GM12878 (cell line): ENCODE data around the gene COA1. TPM values are rescaled to one million over a fixed set of nuclear protein-coding genes. Genes with fewer than 3 reads are reported as not detected.

Experiments used
- ATAC-seq: fragments of 200-7000 bp; cut with Tn5 transposase; 3 replicates; pipeline ENCODE4 v1.9.1; 2020; ENCODE audit warnings: mild to moderate bottlenecking, moderate library complexity
- BruUV-seq: library from RNA; stranded (reverse); fragments of 400-500 nt; replicated peaks from 2 replicates; lab custom pipeline; 2021; lab: Mats Ljungman, UMichigan
- CTCF ChIA-PET: fragments of 300-600 bp; sonication (Branson Sonifier 250); formaldehyde crosslinking; extraction: SDS; loops from one replicate; lab custom pipeline; 2021; ENCODE audit warnings: inconsistent platforms; lab: Yijun Ruan, JAX
- POLR2A ChIA-PET: fragments of 350-600 bp; formaldehyde crosslinking; extraction: SDS; loops from one replicate; lab custom pipeline; 2021; ENCODE audit warnings: inconsistent platforms; lab: Charles Lee
- RAD21 ChIA-PET: fragments of 300-600 bp; sonication (Branson Sonifier 250); formaldehyde crosslinking; loops from one replicate; lab custom pipeline; 2023; ENCODE audit warnings: antibody characterized with exemption; ENCODE audit not compliant: unreplicated experiment; lab: Charles Lee
- SMC1A ChIA-PET: fragments of 300-600 bp; sonication (Branson Sonifier 250); formaldehyde crosslinking; loops from one replicate; lab custom pipeline; 2023; ENCODE audit not compliant: unreplicated experiment, uncharacterized antibody; lab: Charles Lee
- DNase-seq: peaks from one replicate; pipeline ENCODE4 v3.0.0-alpha.2; 2011; ENCODE audit warnings: low read depth, low spot score
- FAIRE-seq: peaks from 3 replicates; lab custom pipeline; 2011; peaks lifted over from hg19 to GRCh38; lab: Jason Lieb, UNC
- H2AFZ ChIP-seq: 2 replicates; pipeline ENCODE4 v1.6.0; 2011; ENCODE audit warnings: low read depth, low read length, control low read depth; ENCODE audit not compliant: control insufficient read depth
- H3K27ac ChIP-seq: 2 replicates; pipeline ENCODE4 v1.5.1; 2011; ENCODE audit warnings: control low read depth; ENCODE audit not compliant: control insufficient read depth, insufficient read depth
- H3K27me3 ChIP-seq, 2 experiments: replicated peaks in 1 of 2; 2 replicates each; pipeline versions ENCODE4 v1.6.0 to v1.6.1; 2011; ENCODE audit warnings: low read length in 1 of 2; ENCODE audit not compliant: control insufficient read depth in 2 of 2, insufficient read depth in 2 of 2
- H3K36me3 ChIP-seq, 2 experiments: 2 replicates each; pipeline ENCODE4 v1.5.1; 2011; ENCODE audit warnings: low read length in 1 of 2; ENCODE audit not compliant: control insufficient read depth in 2 of 2, insufficient read depth in 2 of 2
- H3K4me1 ChIP-seq: 2 replicates; pipeline ENCODE4 v1.6.1; 2011; ENCODE audit warnings: mild to moderate bottlenecking, low read length, moderate library complexity, mixed read lengths; ENCODE audit not compliant: control insufficient read depth, insufficient read depth
- H3K4me2 ChIP-seq: 2 replicates; pipeline ENCODE4 v1.6.0; 2011; ENCODE audit warnings: control low read depth; ENCODE audit not compliant: control insufficient read depth, insufficient read depth
- H3K4me3 ChIP-seq: fragments of 200-600 bp; sonication (generic); 2 replicates; pipeline ENCODE4 v1.5.1; 2016
- H3K79me2 ChIP-seq: 2 replicates; pipeline ENCODE4 v1.6.0; 2011; ENCODE audit warnings: low read length; ENCODE audit not compliant: control insufficient read depth, insufficient read depth
- H3K9ac ChIP-seq: 2 replicates; pipeline ENCODE4 v1.8.0; 2011; ENCODE audit warnings: low read length, control low read depth, mixed read lengths; ENCODE audit not compliant: control insufficient read depth, insufficient read depth
- H3K9me3 ChIP-seq: replicated peaks from 3 replicates; pipeline ENCODE4 v1.5.1; 2011; ENCODE audit warnings: mild to moderate bottlenecking, low read length; ENCODE audit not compliant: control insufficient read depth, insufficient read depth
- H4K20me1 ChIP-seq: 2 replicates; pipeline ENCODE4 v1.6.0; 2011; ENCODE audit not compliant: control insufficient read depth, insufficient read depth
- BMI1 ChIP-seq: fragments of 450-650 bp; IDR thresholded peaks from 2 replicates; pipeline ENCODE4 v1.6.1; 2016; ENCODE audit warnings: mild to moderate bottlenecking, moderate library complexity, borderline replicate concordance
- ETV6 ChIP-seq, 2 experiments: fragments of 450-650 bp in 1 of 2; IDR thresholded peaks in 1 of 2; conservative IDR thresholded peaks in 1 of 2; 2 replicates each; pipeline ENCODE4 v1.6.1; 2014; ENCODE audit warnings: antibody characterized with exemption in 1 of 2, borderline replicate concordance in 1 of 2, low read depth in 1 of 2, mild to moderate bottlenecking in 1 of 2, moderate library complexity in 1 of 2
- HCFC1 ChIP-seq: fragments of 150-350 bp; IDR thresholded peaks from 2 replicates; pipeline ENCODE4 v1.6.1; 2014; ENCODE audit warnings: low read length
- KLF5 ChIP-seq: fragments of 450-650 bp; IDR thresholded peaks from 2 replicates; pipeline ENCODE4 v1.6.1; 2014; ENCODE audit warnings: mild to moderate bottlenecking; ENCODE audit not compliant: partially characterized antibody
- MYC ChIP-seq: IDR thresholded peaks from 2 replicates; pipeline ENCODE4 v1.6.1; 2011; ENCODE audit warnings: mild to moderate bottlenecking, low read length, moderate library complexity, inconsistent platforms; ENCODE audit not compliant: insufficient read depth, insufficient replicate concordance, insufficient read length, severe bottlenecking
- NFIC ChIP-seq: IDR thresholded peaks from 2 replicates; pipeline ENCODE4 v1.6.1; 2012; ENCODE audit warnings: low read depth, mild to moderate bottlenecking, inconsistent platforms, low read length, moderate library complexity
- NR2C1 ChIP-seq: fragments of 450-650 bp; IDR thresholded peaks from 2 replicates; pipeline ENCODE4 v1.6.1; 2017; ENCODE audit warnings: antibody characterized with exemption, mild to moderate bottlenecking, moderate library complexity
- PML ChIP-seq: IDR thresholded peaks from 2 replicates; pipeline ENCODE4 v1.6.1; 2012; ENCODE audit warnings: low read length, inconsistent platforms
- POLR2AphosphoS5 ChIP-seq: IDR thresholded peaks from 2 replicates; pipeline ENCODE4 v1.6.1; 2011; ENCODE audit warnings: mild to moderate bottlenecking, low read length, inconsistent platforms
- SREBF1 ChIP-seq: IDR thresholded peaks from 2 replicates; pipeline ENCODE4 v1.6.1; 2012; ENCODE audit warnings: mild to moderate bottlenecking, low read length
- SRF ChIP-seq, 2 experiments: IDR thresholded peaks; 2 replicates each; pipeline ENCODE4 v1.6.1; 2011; ENCODE audit warnings: low read depth in 2 of 2, low read length in 2 of 2, mild to moderate bottlenecking in 1 of 2, moderate library complexity in 1 of 2
- ZNF622 ChIP-seq: fragments of 450-650 bp; IDR thresholded peaks from 2 replicates; pipeline ENCODE4 v1.6.1; 2017; ENCODE audit warnings: mild to moderate bottlenecking, inconsistent platforms
- in situ Hi-C: fragments of 300-500 bp; cut with MboI; formaldehyde crosslinking; loops from 9 replicates; pipeline ENCODE4 v1.14.3; 2018; ENCODE audit warnings: mixed read lengths
- intact Hi-C: fragments of 100-400 bp; cut with micrococcal nuclease; formaldehyde crosslinking; loops from one replicate; pipeline ENCODE4 v1.14.2; 2022; ENCODE audit not compliant: unreplicated experiment
- polyA plus RNA-seq, 11 experiments: library from polyadenylated mRNA; depleted of rRNA in 4 of 11; unstranded in 6 of 11; stranded (reverse) in 5 of 11; fragments of >200 nt; fragmentation: Nextera tagmentation in 4 of 11; fragmentation: Illumina TruSeq in 1 of 11; extraction: Ambion mirVana in 4 of 11; extraction: Trizol in 1 of 11; gene quantifications; 1 replicate in 1 of 11; 2 replicates in 10 of 11; pipeline versions ENCODE4 v1.2.1 to v1.2.3, GENCODE V29; 2011 to 2016; ENCODE audit warnings: inconsistent platforms in 2 of 11, missing spikeins in 2 of 11, low read depth in 1 of 11
- total RNA-seq, 4 experiments: library from RNA; depleted of rRNA in 3 of 4; stranded (reverse); fragments of >200 nt in 3 of 4; fragmentation: Illumina TruSeq in 1 of 4; extraction: Trizol in 1 of 4; gene quantifications; 2 replicates each; pipeline versions ENCODE4 v1.2.1 to v1.2.3, GENCODE V29; 2013 to 2021
- TF ChIP-seq, protein P1 (sequence below): fragments of 450-650 bp; IDR thresholded peaks from 2 replicates; pipeline ENCODE4 v1.6.1; 2017; ENCODE audit warnings: mild to moderate bottlenecking
- TF ChIP-seq, protein P2 (sequence below): IDR thresholded peaks from 2 replicates; pipeline ENCODE4 v1.6.1; 2011; ENCODE audit warnings: low read depth, low read length, improper control_type of control experiment, borderline replicate concordance
- TF ChIP-seq, protein P3 (sequence below): IDR thresholded peaks from 2 replicates; pipeline ENCODE4 v1.6.1; 2011; ENCODE audit warnings: low read depth, mild to moderate bottlenecking, low read length, moderate library complexity, borderline replicate concordance; ENCODE audit errors: extremely low read depth
- TF ChIP-seq, protein P4 (sequence below), 3 experiments: IDR thresholded peaks in 2 of 3; conservative IDR thresholded peaks in 1 of 3; 2 replicates each; pipeline ENCODE4 v1.5.1; 2011; ENCODE audit warnings: low read depth in 3 of 3, low read length in 3 of 3, mild to moderate bottlenecking in 3 of 3, control low read depth in 2 of 3, moderate library complexity in 2 of 3, inconsistent platforms in 1 of 3, mixed read lengths in 1 of 3; ENCODE audit not compliant: control insufficient read depth in 2 of 3, insufficient read depth in 1 of 3; ENCODE audit errors: extremely low read depth in 1 of 3

Gene COA1
- total and polyA plus RNA-seq, 10 of the 15 experiments (the other 5 are each of a cell fraction or from before 2014, with no cell fraction given): 83.1 to 258 (median 111) TPM

DNA sequence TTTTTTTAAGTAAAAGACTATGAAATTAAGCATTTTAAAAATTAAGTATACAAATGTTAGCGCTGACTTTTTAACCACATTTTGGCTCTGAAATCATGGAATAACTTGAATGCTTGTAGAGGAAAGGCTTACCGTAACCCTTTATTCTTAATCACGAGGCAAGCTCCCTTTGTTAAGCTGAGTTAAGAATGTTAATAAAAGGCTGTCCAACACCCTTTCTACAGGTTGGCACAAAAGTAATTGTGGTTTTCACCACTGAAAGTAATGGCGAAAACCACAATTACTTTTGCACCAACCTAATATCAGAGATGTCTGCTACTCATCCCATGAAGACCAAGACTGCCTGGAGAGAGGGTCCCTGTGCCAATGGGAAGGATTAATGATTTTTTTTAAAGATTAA, 75.9 kb downstream of the COA1 start (continued):
- TF ChIP-seq NR2C1 (no peak), NFIC (no peak), PML (no peak)
- TF ChIP-seq, protein P1, sequence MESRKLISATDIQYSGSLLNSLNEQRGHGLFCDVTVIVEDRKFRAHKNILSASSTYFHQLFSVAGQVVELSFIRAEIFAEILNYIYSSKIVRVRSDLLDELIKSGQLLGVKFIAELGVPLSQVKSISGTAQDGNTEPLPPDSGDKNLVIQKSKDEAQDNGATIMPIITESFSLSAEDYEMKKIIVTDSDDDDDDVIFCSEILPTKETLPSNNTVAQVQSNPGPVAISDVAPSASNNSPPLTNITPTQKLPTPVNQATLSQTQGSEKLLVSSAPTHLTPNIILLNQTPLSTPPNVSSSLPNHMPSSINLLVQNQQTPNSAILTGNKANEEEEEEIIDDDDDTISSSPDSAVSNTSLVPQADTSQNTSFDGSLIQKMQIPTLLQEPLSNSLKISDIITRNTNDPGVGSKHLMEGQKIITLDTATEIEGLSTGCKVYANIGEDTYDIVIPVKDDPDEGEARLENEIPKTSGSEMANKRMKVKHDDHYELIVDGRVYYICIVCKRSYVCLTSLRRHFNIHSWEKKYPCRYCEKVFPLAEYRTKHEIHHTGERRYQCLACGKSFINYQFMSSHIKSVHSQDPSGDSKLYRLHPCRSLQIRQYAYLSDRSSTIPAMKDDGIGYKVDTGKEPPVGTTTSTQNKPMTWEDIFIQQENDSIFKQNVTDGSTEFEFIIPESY: no peak

DNA sequence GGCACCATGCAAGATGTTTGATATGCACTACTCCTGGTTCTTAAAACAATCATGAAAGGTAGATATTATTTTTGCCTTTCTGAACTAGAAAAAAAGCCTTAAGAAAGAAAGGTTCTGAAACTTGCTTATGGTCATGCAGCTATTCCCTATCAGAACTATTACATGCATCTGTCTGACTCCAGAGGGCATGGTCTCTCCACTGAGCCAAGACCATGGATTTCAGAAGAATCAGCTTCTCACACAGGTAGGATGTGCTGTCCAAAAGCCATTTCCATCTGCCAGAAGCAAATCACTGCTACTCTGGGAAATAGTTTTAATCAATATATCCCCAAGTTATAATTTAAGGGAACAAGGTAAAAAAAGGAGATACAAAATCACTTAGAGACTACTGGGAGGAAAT, 77.0 kb downstream of the COA1 start:
- DNase-seq: no peak
- ChIA-PET CTCF (interaction anchor here (1.0 to 10.7 kb wide), 4 partner anchors 47 to 186 kb away, joined by 3 to 183 read pairs (median 70); partner anchors contain the start of gene STK17A), POLR2A (interaction anchor here (1.0 to 10.0 kb wide), 3 partner anchors 47 to 69 kb away, joined by 3 to 138 read pairs (median 62); no protein-coding TSS in a partner anchor), RAD21 (interaction anchor here (0.9 to 10.8 kb wide), 3 partner anchors 48 to 184 kb away, joined by 3 to 280 read pairs (median 132); partner anchors contain the start of gene STK17A), SMC1A (interaction anchor here (0.7 to 10.6 kb wide), 7 partner anchors 8 to 70 kb away, joined by 3 to 177 read pairs (median 5); partner anchors contain the start of gene STK17A)
- BruUV-seq: no TSS peak
- Histone ChIP-seq H4K20me1 (no peaks in the 10 kb centered on the region), H3K27ac (peak overlapping the region; percentile 91), H2AFZ (no peak overlapping the region), H3K4me3 (no peak overlapping the region), H3K9ac (peak overlapping the region; percentile 11; the same call in 1 of the 2 replicates), H3K79me2 (peaks cover 53% of the 10 kb centered on the region), H3K4me1 (peaks cover 56% of the 10 kb centered on the region), H3K9me3 (peaks cover 3% of the 10 kb centered on the region; the same call in 2 of the 3 replicates), H3K36me3 (peaks cover 3 to 6% of the 10 kb centered on the region in 2 experiments), H3K4me2 (peak overlapping the region; percentile 75; the same call in 1 of the 2 replicates), H3K27me3 (no peaks in the 10 kb centered on the region)
- no peak for FAIRE-seq
- intact Hi-C loops: no loop called here
- in situ Hi-C loops: no loop called here
- ATAC-seq: no peak
- TF ChIP-seq BMI1 (no peak), MYC (no peak), HCFC1 (no peak), SREBF1 (no peak), ETV6 (conservative IDR thresholded peaks at IDR 0.05 in 1 of 2, IDR thresholded peaks at IDR 0.05 in 1 of 2; ENCODE audit: borderline replicate concordance in 1 of 2, low read depth in 1 of 2) (no peak), SRF (IDR thresholded peaks at IDR 0.05; ENCODE audit: low read depth in 2 of 2, low read length in 2 of 2) (no peak), POLR2AphosphoS5 (no peak), KLF5 (no peak), ZNF622 (no peak)
- TF ChIP-seq, protein P2, sequence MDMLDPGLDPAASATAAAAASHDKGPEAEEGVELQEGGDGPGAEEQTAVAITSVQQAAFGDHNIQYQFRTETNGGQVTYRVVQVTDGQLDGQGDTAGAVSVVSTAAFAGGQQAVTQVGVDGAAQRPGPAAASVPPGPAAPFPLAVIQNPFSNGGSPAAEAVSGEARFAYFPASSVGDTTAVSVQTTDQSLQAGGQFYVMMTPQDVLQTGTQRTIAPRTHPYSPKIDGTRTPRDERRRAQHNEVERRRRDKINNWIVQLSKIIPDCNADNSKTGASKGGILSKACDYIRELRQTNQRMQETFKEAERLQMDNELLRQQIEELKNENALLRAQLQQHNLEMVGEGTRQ: no peak
- TF ChIP-seq, protein P3, sequence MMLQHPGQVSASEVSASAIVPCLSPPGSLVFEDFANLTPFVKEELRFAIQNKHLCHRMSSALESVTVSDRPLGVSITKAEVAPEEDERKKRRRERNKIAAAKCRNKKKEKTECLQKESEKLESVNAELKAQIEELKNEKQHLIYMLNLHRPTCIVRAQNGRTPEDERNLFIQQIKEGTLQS: no peak
- TF ChIP-seq, protein P4, sequence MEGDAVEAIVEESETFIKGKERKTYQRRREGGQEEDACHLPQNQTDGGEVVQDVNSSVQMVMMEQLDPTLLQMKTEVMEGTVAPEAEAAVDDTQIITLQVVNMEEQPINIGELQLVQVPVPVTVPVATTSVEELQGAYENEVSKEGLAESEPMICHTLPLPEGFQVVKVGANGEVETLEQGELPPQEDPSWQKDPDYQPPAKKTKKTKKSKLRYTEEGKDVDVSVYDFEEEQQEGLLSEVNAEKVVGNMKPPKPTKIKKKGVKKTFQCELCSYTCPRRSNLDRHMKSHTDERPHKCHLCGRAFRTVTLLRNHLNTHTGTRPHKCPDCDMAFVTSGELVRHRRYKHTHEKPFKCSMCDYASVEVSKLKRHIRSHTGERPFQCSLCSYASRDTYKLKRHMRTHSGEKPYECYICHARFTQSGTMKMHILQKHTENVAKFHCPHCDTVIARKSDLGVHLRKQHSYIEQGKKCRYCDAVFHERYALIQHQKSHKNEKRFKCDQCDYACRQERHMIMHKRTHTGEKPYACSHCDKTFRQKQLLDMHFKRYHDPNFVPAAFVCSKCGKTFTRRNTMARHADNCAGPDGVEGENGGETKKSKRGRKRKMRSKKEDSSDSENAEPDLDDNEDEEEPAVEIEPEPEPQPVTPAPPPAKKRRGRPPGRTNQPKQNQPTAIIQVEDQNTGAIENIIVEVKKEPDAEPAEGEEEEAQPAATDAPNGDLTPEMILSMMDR (IDR thresholded peaks at IDR 0.05 in 2 of 3, conservative IDR thresholded peaks at IDR 0.05 in 1 of 3; ENCODE audit: control insufficient read depth in 2 of 3, extremely low read depth in 1 of 3, insufficient read depth in 1 of 3, low read depth in 3 of 3, low read length in 3 of 3): peak in 2 of 3 experiments; percentile 4 to 16; a peak in 1 of 6 replicates
